ENCODE data around the gene TNPO3. TPM values are rescaled to one million over a fixed set of nuclear protein-coding genes. Genes with fewer than 3 reads are reported as not detected.

The TNPO3 gene
- total RNA-seq, 1 donor from 2014 or later, result 96.2 TPM

DNA sequence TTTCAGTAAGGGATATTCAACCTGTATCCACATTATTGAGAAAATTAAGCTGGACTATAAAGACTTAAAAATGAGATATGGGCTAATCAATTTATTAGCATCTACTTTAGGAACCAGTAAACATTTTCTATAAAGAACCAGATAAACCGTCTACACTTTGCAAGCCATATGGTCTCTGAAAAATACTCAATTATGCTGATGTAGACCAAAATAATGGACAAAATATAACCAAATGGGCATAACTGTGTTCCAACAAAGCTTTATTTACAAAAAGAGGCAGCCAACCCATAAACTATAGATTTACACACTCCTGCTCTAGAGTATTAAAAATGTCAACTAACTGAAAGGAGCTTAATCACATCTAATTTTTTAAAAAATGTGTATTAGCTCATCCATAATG lies 42.3 kb downstream of the TNPO3 start:
- Histone ChIP-seq H3K4me1 (no peaks in the 10 kb centered on the region), H3F3A (ENCODE audit: low read depth) (peaks cover 10% of the 10 kb centered on the region), H3K4me3 (no peak overlapping the region), H3K36me3 (peaks cover 23% of the 10 kb centered on the region), H3K9ac (no peak overlapping the region), H3K9me3 (ENCODE audit: low read depth) (no peaks in the 10 kb centered on the region), H3K27ac (no peak overlapping the region), H2AFZ (replicated peaks) (no peak overlapping the region), H3K79me2 (ENCODE audit: low read depth) (peaks cover 93% of the 10 kb centered on the region), H4K20me1 (ENCODE audit: low read depth) (peaks cover 20% of the 10 kb centered on the region), H3K27me3 (no peaks in the 10 kb centered on the region), H3K4me2 (no peak overlapping the region)
- no peak overlapping the region for H3K4me3 Mint-ChIP-seq
- no peaks in the 10 kb centered on the region for H3K9me3 Mint-ChIP-seq
- DNase-seq (ENCODE audit: low spot score), result no peak
- H3K27ac Mint-ChIP-seq, result no peak overlapping the region
- TF ChIP-seq CTCF (IDR thresholded peaks at IDR 0.05) (no peak), EZH2phosphoT487 (IDR thresholded peaks at IDR 0.05) (no peak), EZH2 (IDR thresholded peaks at IDR 0.05) (no peak)
- H3K27me3 Mint-ChIP-seq (ENCODE audit: insufficient read depth, low read depth), result peaks cover 2% of the 10 kb centered on the region
- no peaks in the 10 kb centered on the region for H3K4me1 Mint-ChIP-seq
- peaks cover 21% of the 10 kb centered on the region for H3K36me3 Mint-ChIP-seq

GRCh38 chr7:129010075-129010474 lies 44.8 kb downstream of the TNPO3 start:
- H3K4me1 ChIP-seq, result no peaks in the 10 kb centered on the region
- Mint-ChIP-seq H3K36me3 (peaks cover 25% of the 10 kb centered on the region), H3K9me3 (no peaks in the 10 kb centered on the region), H3K4me1 (no peaks in the 10 kb centered on the region), H3K27ac (no peak overlapping the region), H3K4me3 (no peak overlapping the region), H3K27me3 (ENCODE audit: insufficient read depth, low read depth) (peaks cover 2% of the 10 kb centered on the region)
- no peak overlapping the region for H3K4me3 ChIP-seq
- H3K9ac ChIP-seq, result no peak overlapping the region
- H3K27me3 ChIP-seq, result no peaks in the 10 kb centered on the region
- DNase-seq (ENCODE audit: low spot score), result no peak
- H2AFZ ChIP-seq (replicated peaks), result no peak overlapping the region
- H3K9me3 ChIP-seq (ENCODE audit: low read depth), result no peaks in the 10 kb centered on the region
- H3K27ac ChIP-seq, result no peak overlapping the region
- peaks cover 13% of the 10 kb centered on the region for H3K36me3 ChIP-seq
- H3K4me2 ChIP-seq, result no peak overlapping the region
- peaks cover 23% of the 10 kb centered on the region for H4K20me1 ChIP-seq (ENCODE audit: low read depth)
- no peak for TF ChIP-seq EZH2 (IDR thresholded peaks at IDR 0.05)
- TF ChIP-seq CTCF (IDR thresholded peaks at IDR 0.05), result no peak
- H3K79me2 ChIP-seq (ENCODE audit: low read depth), result peaks cover 75% of the 10 kb centered on the region
- peaks cover 6% of the 10 kb centered on the region for H3F3A ChIP-seq (ENCODE audit: low read depth)

DNA sequence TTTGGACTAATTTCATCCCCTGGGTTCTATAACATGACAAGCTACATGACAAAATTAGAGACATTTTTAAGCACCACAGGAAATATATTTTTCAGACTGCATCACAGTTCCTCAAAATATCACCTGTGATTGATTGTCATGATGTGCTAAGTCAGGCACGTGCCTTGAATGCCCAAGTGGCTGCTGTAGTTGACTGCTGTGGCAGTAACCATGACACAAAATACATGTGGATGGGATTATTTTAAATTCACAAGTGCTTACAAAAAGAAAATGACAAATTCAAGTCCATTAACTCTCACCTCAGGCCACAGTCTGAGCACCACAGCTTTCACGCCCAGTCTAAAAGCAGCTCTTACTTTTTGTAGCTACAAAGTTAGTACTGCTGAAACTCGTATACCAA lies 45.5 kb downstream of the TNPO3 start:
- Histone ChIP-seq H3K9me3 (ENCODE audit: low read depth) (no peaks in the 10 kb centered on the region), H3K79me2 (ENCODE audit: low read depth) (peaks cover 70% of the 10 kb centered on the region), H3K4me2 (no peak overlapping the region), H3K27ac (no peak overlapping the region), H3K9ac (no peak overlapping the region), H3F3A (ENCODE audit: low read depth) (peaks cover 5% of the 10 kb centered on the region), H4K20me1 (ENCODE audit: low read depth) (peaks cover 23% of the 10 kb centered on the region), H3K27me3 (no peaks in the 10 kb centered on the region), H3K4me1 (no peaks in the 10 kb centered on the region), H3K36me3 (peaks cover 13% of the 10 kb centered on the region), H3K4me3 (no peak overlapping the region), H2AFZ (replicated peaks) (no peak overlapping the region)
- no peaks in the 10 kb centered on the region for H3K9me3 Mint-ChIP-seq
- H3K36me3 Mint-ChIP-seq, result peaks cover 24% of the 10 kb centered on the region
- no peak overlapping the region for H3K4me3 Mint-ChIP-seq
- peaks cover 2% of the 10 kb centered on the region for H3K27me3 Mint-ChIP-seq (ENCODE audit: insufficient read depth, low read depth)
- no peaks in the 10 kb centered on the region for H3K4me1 Mint-ChIP-seq
- no peak for TF ChIP-seq CTCF (IDR thresholded peaks at IDR 0.05)
- no peak for TF ChIP-seq EZH2phosphoT487 (IDR thresholded peaks at IDR 0.05)
- no peak for TF ChIP-seq EZH2 (IDR thresholded peaks at IDR 0.05)
- DNase-seq (ENCODE audit: low spot score), result no peak
- no peak overlapping the region for H3K27ac Mint-ChIP-seq

Measured in neural progenitor cell (in vitro differentiated cells).